Measurements from ENCODE around the gene NACA2. TPM values are rescaled to one million over a fixed set of nuclear protein-coding genes. Genes with fewer than 3 reads are reported as not detected.
"Not testable (repeated sequence)": the region's sequence is repeated elsewhere in the genome, so short reads cannot be mapped to it uniquely, and the experiment has no call there.

Gene NACA2
- total RNA-seq, 1 donor = not detected

DNA sequence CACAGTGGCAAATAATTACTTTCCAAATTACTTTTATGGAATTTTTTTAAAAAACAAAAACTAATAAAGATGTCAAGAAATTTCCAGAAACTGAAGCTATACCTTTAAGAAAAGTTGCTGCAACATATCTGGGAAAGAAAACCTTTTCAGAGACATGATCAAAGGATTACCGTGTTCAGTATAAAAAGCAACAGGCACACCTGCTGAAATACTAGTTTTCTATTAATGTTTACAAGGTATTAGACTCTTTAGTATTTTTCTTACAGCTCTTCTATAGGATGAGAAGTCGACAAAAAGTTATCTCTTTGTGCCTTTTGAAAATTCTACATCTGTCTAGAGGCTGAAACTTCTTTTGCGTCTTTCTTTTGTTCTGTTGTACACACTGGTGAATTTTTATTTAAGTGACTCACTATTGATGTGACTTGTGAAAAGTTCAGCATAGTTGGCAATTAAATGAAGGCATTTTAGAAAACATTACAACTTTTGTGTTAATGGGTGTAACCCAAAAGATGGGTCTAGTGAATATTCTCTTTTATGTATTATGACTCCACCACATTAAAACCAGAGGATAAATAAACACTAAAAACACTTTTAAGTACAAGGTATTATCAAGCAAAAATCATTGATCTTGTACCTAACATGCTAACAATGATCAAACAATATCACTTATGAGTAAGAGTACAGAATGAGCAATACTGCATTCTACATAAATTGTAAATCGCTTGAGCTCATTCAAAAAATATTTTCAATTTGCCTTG lies 23.8 kb downstream of the NACA2 start:
- H3K4me3 ChIP-seq (ENCODE audit: low read depth, low read length) = no peak overlapping the region
- DNase-seq (ENCODE audit: low read depth) = no peak
- TF ChIP-seq, protein P1, sequence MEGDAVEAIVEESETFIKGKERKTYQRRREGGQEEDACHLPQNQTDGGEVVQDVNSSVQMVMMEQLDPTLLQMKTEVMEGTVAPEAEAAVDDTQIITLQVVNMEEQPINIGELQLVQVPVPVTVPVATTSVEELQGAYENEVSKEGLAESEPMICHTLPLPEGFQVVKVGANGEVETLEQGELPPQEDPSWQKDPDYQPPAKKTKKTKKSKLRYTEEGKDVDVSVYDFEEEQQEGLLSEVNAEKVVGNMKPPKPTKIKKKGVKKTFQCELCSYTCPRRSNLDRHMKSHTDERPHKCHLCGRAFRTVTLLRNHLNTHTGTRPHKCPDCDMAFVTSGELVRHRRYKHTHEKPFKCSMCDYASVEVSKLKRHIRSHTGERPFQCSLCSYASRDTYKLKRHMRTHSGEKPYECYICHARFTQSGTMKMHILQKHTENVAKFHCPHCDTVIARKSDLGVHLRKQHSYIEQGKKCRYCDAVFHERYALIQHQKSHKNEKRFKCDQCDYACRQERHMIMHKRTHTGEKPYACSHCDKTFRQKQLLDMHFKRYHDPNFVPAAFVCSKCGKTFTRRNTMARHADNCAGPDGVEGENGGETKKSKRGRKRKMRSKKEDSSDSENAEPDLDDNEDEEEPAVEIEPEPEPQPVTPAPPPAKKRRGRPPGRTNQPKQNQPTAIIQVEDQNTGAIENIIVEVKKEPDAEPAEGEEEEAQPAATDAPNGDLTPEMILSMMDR (IDR thresholded peaks at IDR 0.05; ENCODE audit: insufficient read depth, low read depth, low read length) = no peak

DNA sequence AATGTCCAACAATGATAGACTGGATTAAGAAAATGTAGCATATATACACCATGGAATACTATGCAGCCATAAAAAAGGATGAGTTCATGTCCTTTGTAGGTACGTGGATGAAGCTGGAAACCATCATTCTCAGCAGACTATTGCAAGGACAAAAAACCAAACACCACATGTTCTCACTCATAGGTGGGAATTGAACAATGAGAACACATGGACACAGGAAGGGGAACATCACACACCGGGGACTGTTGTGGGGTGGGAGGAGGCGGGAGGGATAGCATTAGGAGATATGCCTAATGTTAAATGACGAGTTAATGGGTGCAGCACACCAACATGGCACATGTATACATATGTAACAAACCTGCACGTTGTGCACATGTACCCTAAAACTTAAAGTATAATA lies 24.6 kb downstream of the NACA2 start:
- DNase-seq (ENCODE audit: low read depth); H3K4me3 ChIP-seq (ENCODE audit: low read depth, low read length): not testable (repeated sequence)

DNA sequence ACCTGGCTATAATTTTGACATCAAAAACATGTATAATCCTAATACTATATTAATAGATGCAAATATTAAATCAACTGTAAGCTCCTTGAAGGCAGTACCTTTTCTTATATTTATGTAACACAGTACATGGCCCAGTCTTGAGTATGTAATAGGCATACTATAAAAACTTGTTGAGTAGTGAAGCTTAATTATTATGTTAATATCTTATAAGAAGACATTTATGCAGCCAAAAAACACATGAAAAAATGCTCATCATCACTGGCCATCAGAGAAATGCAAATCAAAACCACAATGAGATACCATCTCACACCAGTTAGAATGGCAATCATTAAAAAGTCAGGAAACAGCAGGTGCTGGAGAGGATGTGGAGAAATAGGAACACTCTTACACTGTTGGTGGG lies 25.2 kb downstream of the NACA2 start:
- H3K4me3 ChIP-seq (ENCODE audit: low read depth, low read length); DNase-seq (ENCODE audit: low read depth): not testable (repeated sequence)

DNA sequence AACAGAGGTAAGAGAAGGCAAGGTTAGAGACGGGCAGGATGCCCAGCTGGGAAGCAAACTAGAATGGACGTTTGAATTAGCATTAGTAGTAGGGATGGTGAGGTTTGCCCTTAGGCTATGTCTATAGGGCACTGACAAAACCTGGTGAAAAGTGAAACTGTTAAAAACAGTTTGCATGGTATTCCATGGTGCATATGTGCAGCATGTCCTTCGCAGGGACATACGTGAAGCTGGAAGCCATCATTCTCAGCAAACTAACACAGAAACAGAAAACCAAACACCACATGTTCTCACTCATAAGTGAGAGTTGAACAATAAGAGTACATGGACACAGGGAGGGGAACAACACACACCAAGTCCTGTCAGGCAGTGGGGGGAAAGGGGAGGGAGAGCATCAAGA lies 25.8 kb downstream of the NACA2 start:
- TF ChIP-seq, protein P1 (IDR thresholded peaks at IDR 0.05; ENCODE audit: insufficient read depth, low read depth, low read length) = no peak
- H3K4me3 ChIP-seq (ENCODE audit: low read depth, low read length) = no peak overlapping the region
- DNase-seq (ENCODE audit: low read depth) = no peak

DNA sequence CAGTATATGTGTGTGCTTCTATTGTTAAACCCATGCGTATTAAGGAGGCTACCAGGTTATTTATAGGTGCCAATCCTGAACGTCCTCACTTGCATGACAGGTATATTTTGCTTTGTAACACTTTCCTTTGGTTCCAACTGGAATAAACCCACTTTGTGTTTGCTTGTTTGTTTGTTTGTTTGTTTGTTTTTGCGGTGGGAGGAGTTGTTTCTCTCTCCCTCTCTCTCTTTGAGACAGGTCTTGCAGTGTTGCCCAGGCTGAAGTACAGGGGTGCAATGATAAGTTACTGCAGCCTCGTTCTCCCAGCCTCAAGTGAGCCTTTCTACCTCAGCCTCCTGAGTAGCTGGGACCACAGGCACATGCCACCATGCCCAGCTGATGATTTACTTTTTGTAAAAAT lies 28.7 kb downstream of the NACA2 start:
- DNase-seq (ENCODE audit: low read depth) = no peak
- H3K4me3 ChIP-seq (ENCODE audit: low read depth, low read length) = no peak overlapping the region
- TF ChIP-seq, protein P1 (IDR thresholded peaks at IDR 0.05; ENCODE audit: insufficient read depth, low read depth, low read length) = no peak

DNA sequence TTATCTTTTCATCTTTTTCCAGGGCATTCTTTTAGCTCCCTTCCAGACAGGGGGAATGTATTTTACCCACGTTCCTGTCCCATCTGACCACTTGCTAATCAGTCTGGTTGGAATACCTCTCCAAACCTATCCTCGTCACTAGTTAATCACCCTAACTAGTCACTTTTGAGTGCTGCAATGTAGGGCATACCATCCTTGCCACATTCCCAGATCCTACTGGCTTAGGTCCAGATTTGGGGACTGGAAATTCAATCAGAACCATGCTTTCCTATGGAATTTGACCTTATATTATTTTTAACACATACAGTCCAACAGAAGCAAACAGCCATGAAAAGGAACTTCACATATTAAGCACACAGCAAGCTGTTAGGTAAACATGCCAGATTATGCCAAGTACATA lies 29.7 kb downstream of the NACA2 start:
- H3K4me3 ChIP-seq (ENCODE audit: low read depth, low read length) = no peak overlapping the region
- DNase-seq (ENCODE audit: low read depth) = no peak
- TF ChIP-seq, protein P1 (IDR thresholded peaks at IDR 0.05; ENCODE audit: insufficient read depth, low read depth, low read length) = no peak

DNA sequence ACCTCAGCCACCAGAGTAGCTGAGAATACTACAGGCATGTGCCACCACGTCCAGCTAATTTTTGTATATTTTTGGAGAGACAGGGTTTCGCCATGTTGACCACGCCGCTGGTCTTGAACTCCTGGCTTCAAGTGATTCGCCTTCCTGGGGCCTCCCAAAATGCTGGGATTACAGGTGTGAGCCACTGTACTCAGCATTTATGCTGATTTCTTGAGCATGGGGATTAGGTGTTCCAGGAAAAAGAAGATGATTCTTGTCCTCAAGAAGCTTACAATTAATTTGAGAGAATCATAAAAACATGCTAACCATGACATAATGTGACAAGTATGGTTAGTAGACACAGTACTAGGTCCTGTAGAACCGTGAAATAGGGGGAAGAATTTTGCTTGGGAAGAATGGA lies 30.9 kb downstream of the NACA2 start:
- TF ChIP-seq, protein P1 (IDR thresholded peaks at IDR 0.05; ENCODE audit: insufficient read depth, low read depth, low read length) = no peak
- no peak overlapping the region for H3K4me3 ChIP-seq (ENCODE audit: low read depth, low read length)
- DNase-seq (ENCODE audit: low read depth) = no peak

All from fibroblast of villous mesenchyme (primary cell).